GM18867 (cell line): ENCODE data around the gene S100B.

ENCODE experiments used
- ATAC-seq: cut with Tn5 transposase; IDR thresholded peaks from one replicate; pipeline ENCODE4 v1.9.1; 2021; ENCODE audit warnings: mild to moderate bottlenecking, moderate library complexity; ENCODE audit not compliant: unreplicated experiment

S100B gene

DNA sequence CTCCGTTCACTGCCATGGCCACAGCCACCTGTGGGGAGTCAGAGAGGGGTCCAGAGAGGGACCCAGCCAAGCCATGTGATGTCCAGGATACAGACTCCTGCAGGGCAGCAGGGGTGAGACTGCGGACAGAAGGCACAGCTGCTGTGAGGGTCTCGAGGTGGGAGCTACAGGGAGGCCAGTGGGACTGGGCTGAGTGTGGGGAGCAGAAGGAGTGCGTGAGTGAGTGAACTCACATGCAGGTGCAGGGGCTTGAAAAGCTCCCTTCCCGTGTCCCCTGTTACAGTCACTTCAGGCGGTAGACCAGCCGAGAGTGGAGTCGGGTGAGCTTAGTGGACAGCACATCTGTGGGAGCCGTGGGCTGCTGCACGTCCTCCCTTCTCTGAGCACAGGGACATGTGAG is 42.4 kb downstream of the S100B start:
- ATAC-seq = no peak

GRCh38 chr21:46561445-46562090 is 43.3 kb downstream of the S100B start:
- ATAC-seq = no peak

- ATAC-seq = no peak
These were observed 44.1 kb downstream of the S100B start for GRCh38 chr21:46560568-46561444.

- no peak for ATAC-seq
These were observed 45.4 kb downstream of the S100B start for GRCh38 chr21:46559291-46559983.

DNA sequence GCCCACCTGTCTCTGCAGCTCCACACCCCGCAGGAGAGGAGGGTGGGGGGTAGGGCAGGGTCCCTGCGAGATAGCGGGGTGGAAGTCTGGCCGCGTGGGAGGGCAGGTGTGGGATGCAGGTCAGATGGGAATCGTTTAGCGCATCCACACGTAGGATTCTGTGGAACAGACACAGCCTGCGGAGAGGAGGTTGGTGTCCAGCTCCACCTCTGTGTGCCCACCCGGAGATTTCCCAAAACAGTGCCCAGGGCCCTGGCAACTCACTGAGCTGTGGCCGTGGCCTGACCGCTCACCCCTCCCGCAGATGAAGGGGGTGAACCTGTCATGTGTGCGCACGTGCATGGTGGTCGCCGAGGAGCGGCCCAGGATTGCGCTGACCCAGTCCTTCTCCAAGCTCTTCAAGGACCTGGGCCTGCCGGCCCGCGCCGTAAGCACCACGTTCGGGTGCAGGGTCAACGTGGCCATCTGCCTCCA is 46.9 kb downstream of the S100B start:
- ATAC-seq = no peak

- ATAC-seq = no peak
These were observed 47.4 kb downstream of the S100B start for GRCh38 chr21:46557469-46557868.

DNA sequence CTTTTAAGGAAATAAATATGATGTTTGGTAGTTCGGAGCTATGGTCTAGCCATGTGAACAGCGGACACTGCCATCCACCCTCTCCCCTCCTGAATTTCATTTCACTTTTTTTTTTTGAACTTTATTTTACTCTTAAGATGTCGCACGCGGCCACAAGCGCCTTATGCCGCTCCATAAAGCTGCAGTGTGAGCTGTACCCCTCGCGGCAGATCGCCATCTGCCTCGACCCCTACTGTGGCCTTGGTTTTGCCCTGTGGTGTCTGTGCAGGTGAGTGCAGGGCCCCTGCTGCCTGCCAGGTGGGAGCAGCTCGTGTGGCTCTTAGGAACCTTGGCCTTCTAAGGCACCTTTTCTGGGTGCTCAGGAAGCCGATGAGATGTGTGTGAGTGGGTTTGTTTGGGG is 48.1 kb downstream of the S100B start:
- no peak for ATAC-seq

DNA sequence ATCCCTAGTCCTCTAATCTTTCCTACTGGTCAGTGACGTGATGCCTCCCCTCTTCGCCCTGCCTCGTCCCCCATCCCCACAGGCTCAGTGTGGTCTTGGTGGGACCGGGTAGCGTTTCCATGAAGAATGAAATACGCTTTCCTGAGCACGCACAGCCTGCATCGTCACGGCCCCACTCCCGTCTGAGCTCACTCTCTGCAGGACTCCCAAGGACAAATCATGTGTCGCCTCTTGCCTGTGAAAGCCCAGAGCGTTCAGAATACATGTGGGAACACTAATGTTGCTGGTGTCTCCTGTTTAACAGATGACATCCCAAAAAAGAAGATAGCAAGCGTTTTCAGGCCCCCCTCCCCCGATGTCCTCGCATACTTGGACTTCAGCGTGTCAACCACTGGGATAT is 49.2 kb downstream of the S100B start:
- no peak for ATAC-seq

DNA sequence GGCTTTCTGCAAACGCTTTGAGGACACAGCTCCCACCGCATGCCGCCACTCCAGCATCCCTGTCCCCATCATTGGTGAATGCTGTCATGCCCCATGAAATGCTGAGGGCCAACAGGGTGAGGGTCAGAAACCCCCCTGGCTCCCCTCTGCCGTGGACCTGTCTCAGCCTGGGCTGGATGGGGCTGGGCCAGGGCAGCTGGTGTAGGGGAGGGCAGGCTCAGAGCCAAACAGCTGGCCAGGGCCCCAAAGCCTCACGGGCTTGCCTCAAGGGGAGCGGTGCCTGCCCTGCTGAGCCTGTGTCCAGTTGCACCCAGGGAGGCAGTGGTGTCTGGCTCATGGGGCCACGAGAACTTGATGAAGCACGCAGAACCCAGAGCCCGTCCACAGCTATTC is 49.7 kb downstream of the S100B start:
- ATAC-seq = no peak

DNA sequence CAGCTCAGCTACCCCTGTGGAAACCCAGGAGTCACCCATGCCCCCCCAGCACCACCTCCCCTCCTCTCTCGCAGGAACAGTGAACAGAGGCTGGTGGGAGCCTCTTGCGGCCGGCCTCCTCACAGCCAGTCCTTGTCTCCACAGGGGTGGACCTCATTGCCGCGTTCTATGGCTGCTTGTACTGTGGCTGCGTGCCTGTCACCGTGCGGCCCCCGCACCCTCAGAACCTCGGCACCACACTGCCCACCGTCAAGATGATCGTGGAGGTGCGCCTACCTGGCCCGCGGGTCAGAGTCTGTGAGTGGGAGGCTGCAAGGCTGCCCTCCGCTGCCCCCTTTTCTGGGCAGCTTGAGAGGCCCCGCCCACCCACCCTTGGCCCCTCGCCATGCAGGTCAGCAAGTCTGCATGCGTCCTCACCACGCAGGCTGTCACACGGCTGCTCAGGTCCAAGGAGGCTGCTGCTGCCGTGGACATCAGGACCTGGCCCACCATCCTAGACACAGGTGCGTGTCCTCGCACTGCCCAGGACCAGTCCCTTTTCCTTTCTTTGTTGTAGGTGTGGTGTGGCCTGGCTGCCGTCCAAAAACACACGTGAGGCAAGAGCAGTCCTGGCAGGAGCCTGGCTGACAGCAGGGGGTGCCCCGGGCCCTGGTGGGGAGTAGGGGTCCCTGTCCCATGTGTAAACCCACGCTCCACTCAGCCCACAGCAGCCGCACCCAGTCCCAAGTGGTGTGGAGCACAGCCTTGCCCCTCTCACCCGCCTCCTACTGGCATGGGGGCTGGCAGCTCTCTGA is 50.3 kb downstream of the S100B start:
- ATAC-seq = no peak

DNA sequence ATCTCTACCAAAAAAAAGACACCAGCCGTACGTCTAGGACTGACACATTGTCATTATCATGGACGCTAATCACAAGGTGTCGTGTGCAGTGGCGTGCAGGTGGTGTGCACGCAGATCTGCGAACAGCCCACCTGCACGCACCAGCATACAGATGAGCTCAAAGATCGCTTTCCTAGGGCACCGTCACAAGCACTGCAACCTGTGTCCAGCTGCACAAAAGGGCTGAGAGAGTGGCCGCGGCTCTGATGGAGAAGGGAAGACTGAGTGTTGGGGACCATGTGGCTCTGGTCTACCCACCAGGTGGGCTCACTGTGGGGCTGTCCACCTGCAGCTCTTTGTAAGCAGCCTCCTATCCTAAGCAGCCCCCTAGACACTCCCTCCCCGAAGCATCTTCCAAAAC is 50.9 kb downstream of the S100B start:
- no peak for ATAC-seq

- no peak for ATAC-seq
These were observed 52.0 kb downstream of the S100B start for GRCh38 chr21:46552865-46553379.

- ATAC-seq = no peak
These were observed 52.6 kb downstream of the S100B start for GRCh38 chr21:46552274-46552673.

DNA sequence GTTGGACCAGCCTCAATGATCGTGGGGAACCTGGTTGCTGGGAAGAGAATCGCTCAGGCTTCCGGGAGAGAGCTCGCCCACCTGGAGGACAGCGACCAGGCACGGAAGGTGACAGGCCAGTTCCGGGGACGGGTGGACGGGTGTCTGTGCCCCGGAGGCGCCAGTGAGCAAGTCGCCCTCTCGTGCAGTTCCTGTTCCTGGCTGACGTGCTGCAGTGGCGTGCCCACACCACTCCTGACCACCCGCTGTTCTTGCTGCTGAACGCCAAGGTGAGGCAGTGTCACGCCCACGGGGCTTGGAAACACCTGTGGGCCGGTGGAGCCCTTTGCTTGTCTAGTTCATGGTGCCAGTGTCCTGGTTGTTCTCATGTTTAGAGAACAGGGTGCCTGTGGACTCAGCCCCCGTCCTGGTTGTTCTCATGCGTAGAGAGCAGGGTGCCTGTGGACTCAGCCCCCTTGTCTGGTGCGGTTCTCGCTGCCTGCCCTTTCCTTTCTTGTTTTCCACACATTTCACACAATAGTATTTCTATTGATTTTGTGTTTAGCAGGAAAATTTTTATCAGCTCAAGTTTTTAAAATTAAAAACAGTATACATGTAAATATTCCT is 53.1 kb downstream of the S100B start:
- ATAC-seq = no peak

DNA sequence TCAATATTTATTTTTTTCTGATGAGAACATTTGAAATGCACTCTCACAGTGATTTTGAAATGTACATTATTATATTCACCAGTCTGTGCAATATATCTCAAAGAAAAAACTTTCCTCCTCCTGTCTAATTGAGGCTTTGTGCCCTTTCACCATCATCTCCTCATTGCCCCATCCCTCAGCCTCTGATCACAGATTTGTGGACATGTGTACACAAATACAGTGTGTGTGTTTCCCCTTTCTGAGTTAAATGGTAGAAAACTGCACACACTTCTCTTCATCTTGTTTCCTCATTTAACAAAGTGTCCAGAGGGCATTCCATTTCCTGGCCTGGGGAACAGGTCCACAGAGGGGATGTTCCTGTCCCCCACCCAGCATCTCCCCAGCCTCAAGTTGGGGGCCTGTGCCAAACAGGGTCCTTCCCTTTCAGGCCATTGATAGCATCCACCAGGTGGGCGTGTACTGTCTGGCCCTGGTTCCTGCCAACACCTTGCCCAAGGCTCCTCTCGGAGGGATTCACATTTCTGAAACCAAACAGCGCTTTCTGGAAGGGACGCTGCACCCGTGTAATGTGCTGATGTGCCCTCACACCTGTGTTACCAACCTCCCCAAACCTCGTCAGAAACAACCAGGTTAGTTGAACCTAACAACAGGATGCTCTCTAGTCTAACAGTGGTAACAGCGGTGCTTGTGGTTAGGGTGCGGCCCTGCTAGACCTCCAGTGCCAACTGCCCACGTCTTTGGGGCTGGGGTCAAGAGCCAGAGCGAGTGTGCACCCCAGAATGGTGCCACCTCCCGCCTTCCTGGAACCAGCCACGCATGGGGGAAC is 54.6 kb downstream of the S100B start:
- ATAC-seq = no peak

DNA sequence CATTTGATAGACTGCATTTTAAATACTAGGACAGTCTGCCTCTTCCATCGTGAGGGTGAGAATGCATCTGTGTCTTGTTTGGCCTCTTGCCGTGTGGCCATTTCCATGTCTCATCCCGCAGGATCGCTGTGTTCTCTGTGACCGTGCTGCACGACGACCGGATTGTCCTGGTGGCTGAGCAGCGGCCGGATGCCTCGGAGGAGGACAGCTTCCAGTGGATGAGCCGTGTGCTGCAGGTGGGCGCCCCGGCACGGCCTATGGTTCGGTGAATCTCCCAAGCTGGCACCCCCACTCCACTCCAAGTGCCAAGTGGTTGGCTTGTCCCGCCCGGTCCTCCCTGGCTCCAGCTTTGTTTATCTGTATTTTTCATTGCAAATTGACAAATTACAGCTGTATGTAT is 55.2 kb downstream of the S100B start:
- ATAC-seq = no peak
